Epithelial cell of proximal tubule (primary cell): Measurements from ENCODE around the gene GRK3. TPM values are rescaled to one million over a fixed set of nuclear protein-coding genes. Genes with fewer than 3 reads are reported as not detected.
"Not testable (repeated sequence)": the region's sequence is repeated elsewhere in the genome, so short reads cannot be mapped to it uniquely, and the experiment has no call there.

Experiments
- DNase-seq: peaks from one replicate; pipeline ENCODE4 v3.0.0-alpha.2; 2011; ENCODE audit warnings: low read depth
- H3K4me3 ChIP-seq: 2 replicates; pipeline ENCODE4 v1.5.1; 2011; ENCODE audit warnings: low read depth, mild to moderate bottlenecking, low read length
- CTCF ChIP-seq: conservative IDR thresholded peaks from 2 replicates; pipeline ENCODE4 v1.5.1; 2012; ENCODE audit warnings: low read depth, mild to moderate bottlenecking, low read length
- total RNA-seq: library from RNA; depleted of rRNA; stranded (reverse); fragments of >200 nt; gene quantifications from 2 replicates; pipeline ENCODE4 v1.2.3, GENCODE V29; 2015

Gene GRK3
- total RNA-seq, 1 donor from 2014 or later = 2.0 TPM

GRCh38 chr22:25569983-25570382 is 5.5 kb downstream of the GRK3 start:
- DNase-seq = no peak
- no peak overlapping the region for H3K4me3 ChIP-seq
- TF ChIP-seq CTCF = no peak

- H3K4me3 ChIP-seq = no peak overlapping the region
These were observed 6.0 kb downstream of the GRK3 start for GRCh38 chr22:25570486-25570885.

GRCh38 chr22:25571969-25572707 is 7.7 kb downstream of the GRK3 start:
- not testable (repeated sequence) for DNase-seq, H3K4me3 ChIP-seq

More at GRCh38 chr22:25570486-25570885, 6.0 kb downstream of the GRK3 start:
- DNase-seq = no peak
- no peak for TF ChIP-seq CTCF

- no peak for TF ChIP-seq CTCF
- no peak overlapping the region for H3K4me3 ChIP-seq
- DNase-seq = no peak
These were observed 8.3 kb downstream of the GRK3 start for GRCh38 chr22:25572708-25573171.

GRCh38 chr22:25573841-25574240 is 9.4 kb downstream of the GRK3 start:
- DNase-seq = no peak
- TF ChIP-seq CTCF = no peak
- no peak overlapping the region for H3K4me3 ChIP-seq

- DNase-seq = no peak
- H3K4me3 ChIP-seq = no peak overlapping the region
- no peak for TF ChIP-seq CTCF
These were observed 10.3 kb downstream of the GRK3 start for GRCh38 chr22:25574736-25575135.

- DNase-seq, H3K4me3 ChIP-seq: not testable (repeated sequence)
These were observed 11.4 kb downstream of the GRK3 start for GRCh38 chr22:25575674-25576392.

- not testable (repeated sequence) for H3K4me3 ChIP-seq, DNase-seq
These were observed 17.0 kb downstream of the GRK3 start for GRCh38 chr22:25581452-25581851.
